ENCODE measurements around the gene CFAP107. TPM values are rescaled to one million over a fixed set of nuclear protein-coding genes. Genes with fewer than 3 reads are reported as not detected.

CFAP107 gene
- total and polyA plus RNA-seq, 2 of the 4 experiments (the other 2 are of a cell fraction) = not detected

DNA sequence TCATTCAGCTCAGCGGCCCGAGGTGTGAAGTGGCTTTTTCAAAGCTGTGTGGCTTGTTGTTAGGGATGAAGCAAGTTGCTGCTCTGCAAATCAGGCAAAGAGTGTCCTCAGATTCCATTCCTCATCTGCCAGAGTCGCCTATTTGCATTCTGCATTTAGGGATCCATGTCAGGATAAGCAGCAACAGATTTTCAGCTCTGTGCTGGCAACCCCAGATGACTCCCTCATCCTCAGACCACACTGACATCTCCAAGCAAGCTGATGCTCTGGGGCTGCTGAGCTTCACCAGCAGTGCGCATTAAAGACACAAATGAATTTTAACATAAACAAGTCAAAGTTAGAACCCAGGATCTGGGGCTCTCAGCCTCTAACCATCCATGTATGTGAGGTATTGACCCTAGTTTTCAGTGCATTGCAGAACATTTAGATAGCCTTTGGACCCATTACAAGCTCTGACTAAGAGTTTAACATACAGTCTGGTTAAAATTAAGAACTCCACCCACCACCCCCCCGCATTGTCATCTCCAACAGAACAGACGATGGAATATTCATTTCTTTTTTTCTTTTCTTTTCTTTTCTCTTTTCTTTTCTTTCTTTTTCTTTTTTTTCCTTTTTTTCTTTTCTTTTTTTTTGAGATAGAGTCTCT, 10.9 kb downstream of the CFAP107 start:
- no peak overlapping the region for H4K91ac ChIP-seq (ENCODE audit: insufficient read depth, low read depth, low read length)
- no peak overlapping the region for H4K8ac ChIP-seq (ENCODE audit: low read depth in 2 of 2, low read length in 2 of 2)
- no peak overlapping the region for H2AK9ac ChIP-seq (replicated peaks; ENCODE audit: low read depth, low read length, poor library complexity)
- no peak overlapping the region for H2BK15ac ChIP-seq (ENCODE audit: low read depth, low read length)
- ATAC-seq (ENCODE audit: low read depth) (no peak), DNase-seq (no peak)
- no peaks in the 10 kb centered on the region for H4K20me1 ChIP-seq (ENCODE audit: insufficient read depth, low read length)
- H3K27ac ChIP-seq (ENCODE audit: insufficient read depth, low read length) = no peak overlapping the region
- peaks cover 20% of the 10 kb centered on the region for H3K9me3 ChIP-seq (ENCODE audit: control insufficient read depth, insufficient read depth, low read length)
- no peak overlapping the region for H3K14ac ChIP-seq (replicated peaks; ENCODE audit: low read depth, low read length)
- WGBS, 2 experiments (ENCODE audit: extremely low coverage in 2 of 2, insufficient read length in 1 of 2) = no CpG with 5 or more reads among the region's 6 CpGs
- POLR2A ChIA-PET (ENCODE audit: unreplicated experiment) = no interaction called here
- no peak overlapping the region for H3K9ac ChIP-seq (ENCODE audit: low read depth, low read length)
- H3K36me3 ChIP-seq (ENCODE audit: control insufficient read depth, insufficient read depth, low read length) = no peaks in the 10 kb centered on the region
- H3K56ac ChIP-seq (ENCODE audit: extremely low read depth, insufficient read depth, low read length) = no peak overlapping the region
- no peaks in the 10 kb centered on the region for H3K4me1 ChIP-seq (ENCODE audit: control insufficient read depth, insufficient read depth, low read length)
- H4K5ac ChIP-seq (ENCODE audit: low read depth, low read length) = no peak overlapping the region
- no peak overlapping the region for H3K18ac ChIP-seq (ENCODE audit: low read depth, low read length)
- no peak overlapping the region for H2BK120ac ChIP-seq (ENCODE audit: low read depth, low read length)
- in situ Hi-C loops (cut with MboI; ENCODE audit: low sequenced_read_pairs) = no loop called here
- intact Hi-C loops (cut with micrococcal nuclease) = no loop called here
- H3K23ac ChIP-seq (ENCODE audit: low read depth, low read length) = no peak overlapping the region
- CTCF ChIA-PET = interaction anchor here (0.7 kb wide), 1 partner anchor 7 kb away, joined by 3 read pairs; no protein-coding TSS in a partner anchor
- H3K4me3 ChIP-seq (ENCODE audit: insufficient read depth, low read depth, low read length) = no peak overlapping the region
- H3K4ac ChIP-seq (ENCODE audit: low read depth, low read length) = no peak overlapping the region
- no peak overlapping the region for H2AK5ac ChIP-seq (ENCODE audit: low read depth, low read length)
- no peak overlapping the region for H2BK20ac ChIP-seq (ENCODE audit: low read depth, low read length)
- BruUV-seq (replicated peaks) = no TSS peak
- H2BK5ac ChIP-seq (ENCODE audit: low read depth, low read length, poor library complexity, severe bottlenecking) = no peak overlapping the region
- H3K9me1 ChIP-seq (ENCODE audit: insufficient read depth, low read length) = no peaks in the 10 kb centered on the region
- no peak overlapping the region for H2AFZ ChIP-seq (replicated peaks; ENCODE audit: low read length, poor library complexity)
- TF ChIP-seq POLR2A (IDR thresholded peaks at IDR 0.05; ENCODE audit: low read depth, low read length) (no peak), CEBPB (IDR thresholded peaks at IDR 0.05; ENCODE audit: low read depth, low read length) (no peak), MXI1 (IDR thresholded peaks at IDR 0.05; ENCODE audit: borderline replicate concordance, low read depth, low read length) (no peak), RAD21 (IDR thresholded peaks at IDR 0.05; ENCODE audit: low read length) (no peak), MAFK (IDR thresholded peaks at IDR 0.05; ENCODE audit: low read depth, low read length) (no peak), NFE2L2 (IDR thresholded peaks at IDR 0.05; ENCODE audit: low read depth, low read length) (no peak), SMC3 (IDR thresholded peaks at IDR 0.05; ENCODE audit: low read depth, low read length) (no peak), BHLHE40 (IDR thresholded peaks at IDR 0.05; ENCODE audit: low read depth, low read length) (no peak)
- TF ChIP-seq, protein P1, sequence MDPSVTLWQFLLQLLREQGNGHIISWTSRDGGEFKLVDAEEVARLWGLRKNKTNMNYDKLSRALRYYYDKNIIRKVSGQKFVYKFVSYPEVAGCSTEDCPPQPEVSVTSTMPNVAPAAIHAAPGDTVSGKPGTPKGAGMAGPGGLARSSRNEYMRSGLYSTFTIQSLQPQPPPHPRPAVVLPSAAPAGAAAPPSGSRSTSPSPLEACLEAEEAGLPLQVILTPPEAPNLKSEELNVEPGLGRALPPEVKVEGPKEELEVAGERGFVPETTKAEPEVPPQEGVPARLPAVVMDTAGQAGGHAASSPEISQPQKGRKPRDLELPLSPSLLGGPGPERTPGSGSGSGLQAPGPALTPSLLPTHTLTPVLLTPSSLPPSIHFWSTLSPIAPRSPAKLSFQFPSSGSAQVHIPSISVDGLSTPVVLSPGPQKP (IDR thresholded peaks at IDR 0.05; ENCODE audit: borderline replicate concordance, low read depth, low read length) = no peak
- TF ChIP-seq, protein P2, sequence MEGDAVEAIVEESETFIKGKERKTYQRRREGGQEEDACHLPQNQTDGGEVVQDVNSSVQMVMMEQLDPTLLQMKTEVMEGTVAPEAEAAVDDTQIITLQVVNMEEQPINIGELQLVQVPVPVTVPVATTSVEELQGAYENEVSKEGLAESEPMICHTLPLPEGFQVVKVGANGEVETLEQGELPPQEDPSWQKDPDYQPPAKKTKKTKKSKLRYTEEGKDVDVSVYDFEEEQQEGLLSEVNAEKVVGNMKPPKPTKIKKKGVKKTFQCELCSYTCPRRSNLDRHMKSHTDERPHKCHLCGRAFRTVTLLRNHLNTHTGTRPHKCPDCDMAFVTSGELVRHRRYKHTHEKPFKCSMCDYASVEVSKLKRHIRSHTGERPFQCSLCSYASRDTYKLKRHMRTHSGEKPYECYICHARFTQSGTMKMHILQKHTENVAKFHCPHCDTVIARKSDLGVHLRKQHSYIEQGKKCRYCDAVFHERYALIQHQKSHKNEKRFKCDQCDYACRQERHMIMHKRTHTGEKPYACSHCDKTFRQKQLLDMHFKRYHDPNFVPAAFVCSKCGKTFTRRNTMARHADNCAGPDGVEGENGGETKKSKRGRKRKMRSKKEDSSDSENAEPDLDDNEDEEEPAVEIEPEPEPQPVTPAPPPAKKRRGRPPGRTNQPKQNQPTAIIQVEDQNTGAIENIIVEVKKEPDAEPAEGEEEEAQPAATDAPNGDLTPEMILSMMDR (conservative IDR thresholded peaks at IDR 0.05; ENCODE audit: low read depth, low read length) = no peak
- H3K4me2 ChIP-seq (ENCODE audit: low read depth, low read length) = no peak overlapping the region
- dilution Hi-C loops (cut with HindIII; ENCODE audit: low sequenced_read_pairs, unreplicated experiment) = no loop called here
- H3K79me1 ChIP-seq (ENCODE audit: low read depth in 1 of 2, low read length in 2 of 2) = no peaks in the 10 kb centered on the region
- H3K27me3 ChIP-seq (ENCODE audit: control insufficient read depth, insufficient read depth, low read length) = no peaks in the 10 kb centered on the region

All from IMR-90 (cell line).